GM15510 (cell line): ENCODE results near the gene LRRFIP2.

ENCODE experiments used
- POLR2A ChIP-seq: IDR thresholded peaks from 3 replicates; pipeline ENCODE4 v1.6.1; 2011; ENCODE audit warnings: borderline replicate concordance; ENCODE audit not compliant: insufficient read length; ENCODE audit errors: extremely low read depth

The LRRFIP2 gene, protein sequence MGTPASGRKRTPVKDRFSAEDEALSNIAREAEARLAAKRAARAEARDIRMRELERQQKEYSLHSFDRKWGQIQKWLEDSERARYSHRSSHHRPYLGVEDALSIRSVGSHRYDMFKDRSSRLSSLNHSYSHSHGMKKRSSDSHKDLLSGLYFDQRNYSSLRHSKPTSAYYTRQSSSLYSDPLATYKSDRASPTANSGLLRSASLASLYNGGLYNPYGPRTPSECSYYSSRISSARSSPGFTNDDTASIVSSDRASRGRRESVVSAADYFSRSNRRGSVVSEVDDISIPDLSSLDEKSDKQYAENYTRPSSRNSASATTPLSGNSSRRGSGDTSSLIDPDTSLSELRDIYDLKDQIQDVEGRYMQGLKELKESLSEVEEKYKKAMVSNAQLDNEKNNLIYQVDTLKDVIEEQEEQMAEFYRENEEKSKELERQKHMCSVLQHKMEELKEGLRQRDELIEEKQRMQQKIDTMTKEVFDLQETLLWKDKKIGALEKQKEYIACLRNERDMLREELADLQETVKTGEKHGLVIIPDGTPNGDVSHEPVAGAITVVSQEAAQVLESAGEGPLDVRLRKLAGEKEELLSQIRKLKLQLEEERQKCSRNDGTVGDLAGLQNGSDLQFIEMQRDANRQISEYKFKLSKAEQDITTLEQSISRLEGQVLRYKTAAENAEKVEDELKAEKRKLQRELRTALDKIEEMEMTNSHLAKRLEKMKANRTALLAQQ

DNA sequence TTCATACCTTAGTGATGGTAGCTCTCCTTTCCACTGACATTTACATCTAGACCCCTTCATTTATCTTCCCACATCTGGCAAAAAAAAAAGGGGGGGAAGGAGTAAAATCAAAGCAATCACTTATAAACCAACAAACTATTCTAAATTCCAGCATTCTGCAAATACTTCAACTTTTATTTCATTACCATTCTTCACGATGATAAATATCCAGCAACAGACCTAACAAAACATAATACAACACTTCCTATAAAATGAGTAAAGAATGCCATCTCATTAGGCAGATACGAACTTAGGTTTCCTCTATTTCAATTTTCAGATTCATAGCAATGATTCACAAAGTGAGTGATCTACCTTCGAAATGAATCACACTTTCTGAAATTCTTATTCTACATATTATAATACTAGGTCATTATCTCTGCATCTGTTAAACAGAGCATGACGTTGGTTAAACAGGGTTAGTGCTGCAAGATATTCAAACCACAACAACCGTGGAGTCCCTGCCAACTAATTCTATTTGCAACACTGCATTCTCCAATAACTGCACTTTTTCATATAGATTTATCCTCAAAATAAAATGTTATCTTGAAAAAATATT, at the start of gene LRRFIP2:
Gene LRRFIP2 (minus strand): TSS at position 51 of the 595 bp plus-strand sequence. CDS start 25,599 bp downstream, outside the sequence.
- TF ChIP-seq POLR2A, result no peak

DNA sequence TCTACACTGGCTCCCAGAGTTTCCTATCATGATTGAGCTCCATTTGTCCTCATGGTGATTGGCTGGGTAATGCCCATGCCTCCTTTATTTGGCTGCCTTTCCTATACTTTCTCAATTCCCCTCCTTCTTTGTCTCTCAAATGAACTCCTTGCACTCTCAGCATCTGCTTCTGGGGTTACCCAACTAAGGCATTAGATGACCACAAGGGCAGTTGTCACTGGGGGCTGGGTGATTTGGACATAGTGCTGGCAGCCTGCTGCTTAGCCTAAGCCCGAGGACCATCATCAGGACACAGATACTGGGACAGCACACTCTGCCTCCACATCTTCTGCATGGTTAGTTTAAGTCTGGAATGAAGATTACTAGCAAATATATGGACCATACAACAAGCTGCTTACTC, 49.2 kb upstream of the LRRFIP2 start:
- TF ChIP-seq POLR2A, result no peak

DNA sequence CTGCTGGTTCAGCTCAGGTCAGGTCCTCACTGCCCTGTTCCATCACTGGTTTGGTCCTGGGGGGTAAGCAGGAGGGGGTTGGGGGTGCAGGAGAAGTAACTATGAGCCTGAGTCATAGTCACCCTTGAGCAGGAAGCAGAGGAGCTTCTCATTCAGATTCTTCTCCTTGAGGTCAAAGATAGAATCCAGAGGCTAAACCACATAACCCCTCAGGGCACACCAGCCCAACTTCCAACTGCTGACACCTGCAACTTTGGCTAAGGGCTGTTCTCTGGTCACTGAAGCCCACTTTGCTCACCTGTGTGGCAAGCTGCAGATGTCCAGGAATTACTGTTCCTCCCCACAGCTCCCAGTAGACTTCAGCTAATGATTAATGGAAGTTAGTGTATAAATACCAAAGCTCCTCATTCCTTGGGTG, 48.8 kb upstream of the LRRFIP2 start:
- no peak for TF ChIP-seq POLR2A

DNA sequence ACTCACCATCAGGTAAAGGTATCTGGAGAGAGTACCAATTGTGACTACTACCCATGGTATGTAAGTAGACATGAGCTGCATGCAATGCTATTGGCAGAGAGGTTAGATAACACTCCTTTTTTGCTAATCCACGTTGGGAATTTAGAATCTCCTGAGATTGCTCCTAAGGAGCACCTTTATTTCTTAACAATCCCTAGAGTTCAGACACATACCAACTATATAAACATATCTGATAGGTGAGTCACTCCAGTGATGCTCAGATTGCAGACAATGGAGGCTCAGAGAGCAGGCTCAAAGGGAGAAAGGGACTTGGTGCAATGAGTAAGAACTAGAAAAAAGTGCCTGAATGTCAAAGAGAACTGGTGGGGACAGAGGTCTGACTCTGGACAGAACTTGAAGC, 47.0 kb upstream of the LRRFIP2 start:
- no peak for TF ChIP-seq POLR2A

DNA sequence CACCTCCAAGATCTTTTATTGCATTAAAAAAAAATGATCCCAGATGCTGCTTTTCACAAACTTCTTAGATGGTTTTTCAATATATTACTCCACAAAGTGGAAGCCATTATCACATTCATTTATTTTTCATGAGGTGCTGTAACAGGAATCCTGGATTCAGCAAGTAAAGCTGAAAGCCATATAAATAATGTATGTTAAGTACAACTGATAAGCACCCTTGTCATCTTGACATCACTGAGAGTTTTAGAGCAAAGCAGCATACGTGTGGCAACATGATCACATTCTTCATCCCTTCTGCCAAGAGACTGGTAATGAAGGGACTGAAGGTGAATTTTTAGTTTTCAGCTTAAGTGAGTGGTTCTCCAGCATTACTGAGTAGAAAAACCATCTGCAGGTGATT, 44.9 kb upstream of the LRRFIP2 start:
- no peak for TF ChIP-seq POLR2A

DNA sequence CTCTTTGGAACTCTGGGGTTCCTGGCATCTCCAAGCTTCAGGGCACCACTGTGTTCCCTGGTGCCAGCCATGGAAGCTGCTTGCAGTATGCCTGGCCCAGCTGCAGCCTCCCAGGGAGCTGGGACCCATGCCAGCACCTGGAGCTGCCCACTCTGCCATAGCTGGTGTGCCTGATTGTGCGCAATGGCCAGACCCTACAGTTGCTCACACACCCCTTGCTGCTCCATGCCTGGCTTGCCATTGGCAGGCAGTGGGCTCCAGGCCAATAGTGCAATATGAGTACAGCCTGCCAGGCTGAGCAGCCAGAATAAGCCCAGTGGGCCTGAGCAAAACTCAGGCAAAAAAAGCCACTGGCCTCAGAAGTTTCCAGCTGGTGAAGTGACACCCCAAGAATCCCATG, 43.8 kb upstream of the LRRFIP2 start:
- TF ChIP-seq POLR2A, result no peak

DNA sequence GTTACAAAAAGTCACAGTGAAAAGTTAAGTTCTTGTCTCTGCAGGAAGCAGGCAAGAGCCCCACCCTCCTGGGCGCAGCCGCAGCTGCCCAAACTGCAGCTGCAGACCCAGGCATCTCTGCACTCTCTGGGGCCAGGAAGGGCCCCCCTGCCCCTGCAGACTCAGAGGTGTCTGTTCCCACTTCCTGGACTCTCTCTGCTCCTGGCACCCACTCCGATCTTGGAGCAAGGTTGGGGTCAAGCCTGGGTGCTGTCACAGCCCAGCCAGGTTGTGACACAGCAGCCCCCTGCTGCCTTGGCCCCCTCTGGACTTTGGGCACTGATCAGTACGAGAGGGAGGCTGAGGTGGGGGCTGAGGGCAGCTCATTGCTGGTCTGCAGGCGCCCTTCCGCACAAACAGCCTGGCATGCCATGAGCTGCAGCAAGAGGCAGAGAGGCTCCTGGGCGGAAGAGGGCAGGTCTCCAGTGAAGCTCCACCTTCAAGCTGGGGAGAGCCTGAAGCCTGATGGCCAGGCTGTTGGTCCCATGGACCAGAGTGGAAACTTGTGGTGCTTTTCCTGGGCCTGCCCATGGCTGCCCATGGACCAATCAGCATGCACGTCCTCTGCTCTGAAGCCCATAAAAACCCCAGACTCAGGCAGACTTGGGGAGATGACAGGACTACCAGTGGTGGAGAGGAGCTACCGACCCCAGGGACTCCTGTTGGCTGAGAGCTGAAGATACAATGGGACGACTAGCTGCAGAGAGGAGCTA, 42.9 kb upstream of the LRRFIP2 start:
- TF ChIP-seq POLR2A, result no peak

DNA sequence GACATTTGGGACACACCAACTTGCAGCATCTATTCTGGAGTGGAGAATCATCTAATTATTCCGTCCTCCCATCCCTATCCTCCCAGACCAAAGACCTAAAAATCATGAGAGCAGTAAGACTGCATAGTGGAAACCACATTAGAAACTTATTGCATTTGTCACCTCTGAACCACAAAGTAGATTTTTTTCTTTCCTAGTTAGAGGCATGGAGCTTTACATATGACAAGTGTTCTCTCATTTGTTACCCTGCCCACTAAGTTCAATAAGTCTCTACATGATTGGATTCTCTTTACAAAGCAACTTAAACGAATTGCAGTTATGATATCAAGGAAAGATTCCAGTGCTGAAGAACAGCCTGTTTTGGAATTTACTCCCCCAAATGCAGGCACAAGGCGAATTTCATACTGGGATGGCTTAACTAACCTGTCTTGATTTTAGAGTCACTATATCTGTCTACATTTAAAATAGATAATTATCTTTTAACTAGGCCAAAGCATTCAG, 42.3 kb upstream of the LRRFIP2 start:
- TF ChIP-seq POLR2A, result no peak

DNA sequence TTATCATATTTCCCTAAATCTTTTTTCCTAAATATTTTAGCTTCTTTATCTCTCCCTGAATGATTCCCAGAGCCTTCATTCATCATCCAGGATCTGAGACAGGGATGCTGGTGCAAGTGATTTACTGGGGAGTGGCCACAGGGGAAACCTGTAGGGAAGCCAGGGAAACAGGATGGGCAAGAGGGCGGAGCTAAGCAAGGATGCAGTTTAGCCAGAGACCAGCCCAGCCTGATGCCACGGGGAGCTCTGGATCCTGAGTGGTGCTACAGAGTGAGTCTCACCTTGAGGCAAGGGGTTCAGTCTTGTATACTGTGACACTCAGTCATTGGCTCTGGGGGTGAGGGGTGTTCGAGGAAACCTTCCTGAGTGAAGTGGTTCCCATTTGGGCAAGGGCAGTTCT, 39.7 kb upstream of the LRRFIP2 start:
- TF ChIP-seq POLR2A, result no peak

DNA sequence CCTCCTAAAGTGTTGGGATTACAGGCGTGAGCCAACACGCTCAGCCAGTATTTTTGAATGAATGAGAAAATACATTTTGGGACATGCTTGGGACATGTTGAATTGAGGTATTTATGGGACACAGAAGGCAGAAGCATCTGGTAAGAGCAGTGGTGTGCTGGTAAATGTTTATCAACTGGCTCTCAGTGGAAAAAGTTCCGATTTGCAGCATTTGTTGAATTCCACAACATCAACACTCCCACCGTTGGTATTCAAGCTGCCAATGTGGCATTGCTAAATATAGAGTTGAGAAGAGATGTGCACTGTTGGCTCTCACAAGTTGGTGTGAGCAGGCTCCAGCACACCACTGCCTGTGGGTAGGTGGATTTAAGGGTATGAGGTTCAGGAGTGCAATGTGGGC, 35.8 kb upstream of the LRRFIP2 start:
- no peak for TF ChIP-seq POLR2A

DNA sequence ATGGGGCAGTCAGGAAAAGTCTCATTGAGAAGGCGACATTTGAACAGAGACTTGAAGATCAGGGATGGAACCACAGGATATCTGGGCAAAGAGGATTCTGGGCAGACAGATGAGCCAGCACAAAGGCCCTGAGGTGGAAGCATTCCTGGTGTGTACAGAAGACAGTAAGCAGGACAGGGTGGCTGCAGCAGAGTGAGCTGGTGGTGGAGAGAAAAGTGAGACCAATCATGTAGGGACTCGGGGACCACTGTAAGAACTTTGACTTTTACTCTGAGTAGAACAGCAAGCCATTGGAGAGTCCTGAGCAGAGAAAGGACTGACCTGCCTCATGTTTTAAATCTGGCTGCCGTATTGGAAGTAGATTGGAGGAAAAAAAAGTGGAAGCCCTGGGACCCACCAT, 29.9 kb upstream of the LRRFIP2 start:
- no peak for TF ChIP-seq POLR2A

DNA sequence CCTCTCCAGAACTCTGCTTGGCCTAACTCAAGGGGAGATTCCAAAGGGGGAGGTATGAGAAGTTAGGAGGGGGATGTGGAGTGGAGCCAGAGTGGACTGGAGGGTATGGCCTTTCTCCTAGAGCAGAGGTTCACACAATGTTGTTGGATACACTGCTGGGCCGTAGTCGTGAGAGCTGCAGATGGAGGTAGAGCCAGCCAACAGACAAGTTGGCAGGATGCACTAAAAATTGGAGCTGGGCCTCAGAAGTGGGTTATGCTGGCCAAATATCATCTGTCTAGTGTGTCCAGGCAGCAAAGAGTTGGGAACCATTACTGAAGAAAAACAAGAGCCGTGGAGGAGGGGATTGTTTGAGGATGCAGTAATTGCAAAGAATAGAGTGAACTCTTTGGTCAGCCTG, 27.7 kb upstream of the LRRFIP2 start:
- no peak for TF ChIP-seq POLR2A

DNA sequence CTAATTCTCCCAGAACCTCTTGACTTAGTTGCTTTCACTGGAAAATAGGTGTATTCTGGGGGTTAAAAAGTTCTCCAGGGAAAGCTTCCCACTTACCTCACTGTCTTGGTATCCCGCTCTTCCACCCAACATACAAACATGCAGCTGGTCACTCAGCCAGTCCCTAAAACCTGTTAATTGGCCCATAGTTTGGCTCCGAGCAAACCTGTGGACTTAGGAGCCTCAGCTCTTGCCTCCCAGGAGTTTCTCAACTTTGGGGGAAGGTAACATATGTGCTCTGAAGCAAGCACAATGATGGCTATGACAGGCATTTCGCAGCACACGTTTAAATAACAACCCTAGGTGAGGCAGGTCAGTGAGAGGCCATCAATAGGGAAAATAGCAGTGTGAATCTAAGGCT, 25.8 kb upstream of the LRRFIP2 start:
- no peak for TF ChIP-seq POLR2A

DNA sequence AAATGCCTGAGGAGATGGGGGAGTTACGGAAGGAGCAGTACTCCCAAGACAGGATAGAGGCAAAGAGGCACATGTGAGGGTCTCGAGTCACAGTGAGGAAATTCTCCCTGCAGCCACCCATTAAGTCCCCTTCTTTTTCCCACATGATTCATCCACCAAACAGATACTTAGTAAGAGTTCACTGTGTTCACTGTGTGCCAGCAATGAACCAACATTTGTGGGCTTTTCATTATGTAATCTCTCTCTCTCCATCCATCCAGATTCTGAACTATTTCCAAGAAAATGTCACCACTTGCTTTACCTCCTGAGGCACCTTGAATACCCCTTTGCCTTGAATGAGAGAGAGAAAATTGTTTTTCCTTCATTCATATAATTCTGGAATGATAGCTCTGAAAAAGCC, 24.6 kb upstream of the LRRFIP2 start:
- TF ChIP-seq POLR2A, result no peak

DNA sequence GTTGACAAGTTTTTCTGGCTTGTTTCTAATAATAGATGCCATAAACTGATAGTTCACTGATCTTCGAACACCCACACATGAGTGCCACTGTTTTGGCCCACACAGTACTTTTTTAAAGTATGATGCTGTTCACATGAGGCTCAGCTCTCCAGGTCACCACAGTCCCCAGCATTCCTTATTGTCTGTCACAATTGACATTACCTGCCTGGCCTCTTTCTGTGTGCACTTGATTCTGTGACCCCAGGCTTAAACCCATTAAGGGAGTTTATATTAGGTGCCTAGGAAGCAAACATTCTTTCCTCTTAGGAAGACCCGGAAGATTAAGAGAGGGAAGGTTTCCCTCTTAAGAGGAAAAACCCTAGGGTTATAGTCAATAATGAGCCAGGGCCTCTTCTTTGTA, 24.2 kb upstream of the LRRFIP2 start:
- TF ChIP-seq POLR2A, result no peak

DNA sequence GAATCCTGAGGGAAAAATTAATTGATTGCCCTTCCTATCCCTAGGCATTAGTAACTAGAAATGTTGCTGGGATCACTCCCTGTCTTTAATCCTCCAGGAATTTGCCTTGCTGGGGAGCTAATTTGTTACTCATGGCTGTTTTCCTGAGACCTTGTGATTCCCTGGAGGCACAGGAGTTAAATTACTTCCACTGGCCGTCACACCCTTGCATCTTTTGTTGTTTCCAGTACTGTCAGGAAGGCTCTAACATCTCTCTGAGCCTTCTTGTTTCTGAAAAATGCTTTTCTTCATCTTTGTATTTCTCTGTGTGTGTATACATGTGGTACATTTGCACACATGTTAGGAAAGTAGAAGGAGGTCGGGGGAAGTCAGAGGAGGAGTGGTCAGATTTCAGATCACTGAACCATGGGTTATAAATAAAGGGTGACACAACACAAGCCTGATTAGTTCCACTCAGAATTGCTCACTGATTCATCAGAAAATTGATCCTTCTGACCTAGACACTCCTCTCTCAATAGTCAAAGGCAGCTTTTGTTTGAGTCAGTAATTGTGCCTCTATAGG, 23.5 kb upstream of the LRRFIP2 start:
- TF ChIP-seq POLR2A, result no peak

DNA sequence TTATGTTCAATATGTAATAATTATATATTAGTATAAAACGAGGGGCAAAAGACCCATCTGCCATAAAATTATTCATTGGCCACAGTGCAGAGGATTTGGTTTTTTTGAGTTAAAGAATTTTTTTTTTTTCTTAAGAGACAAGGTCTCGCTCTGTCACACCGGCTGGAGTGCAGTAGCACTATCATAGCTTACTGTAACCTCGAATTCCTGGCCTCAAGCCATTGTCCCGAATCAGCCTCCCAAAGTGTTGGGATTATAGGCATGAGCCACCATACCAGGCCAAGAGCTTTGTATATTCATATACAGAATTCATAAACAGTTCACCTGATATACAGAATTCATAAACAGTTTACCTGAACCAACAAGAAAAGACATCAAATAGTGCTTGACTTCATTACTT, 20.2 kb upstream of the LRRFIP2 start:
- TF ChIP-seq POLR2A, result no peak
